RWPE2 (cell line): ENCODE measurements around the gene ARID3A.

Experiments
- ATAC-seq: fragments of 200-7000 bp; cut with Tn5 transposase; 3 replicates; pipeline ENCODE4 v1.9.1; 2021; ENCODE audit warnings: low read depth
- DNase-seq: peaks from one replicate; pipeline ENCODE4 v3.0.0-alpha.2; 2020; ENCODE audit warnings: low spot score
- H3K27ac ChIP-seq: fragments of 450-650 bp; 2 replicates; pipeline ENCODE4 v1.5.1; 2017; ENCODE audit warnings: mild to moderate bottlenecking; ENCODE audit not compliant: poor library complexity, severe bottlenecking
- H3K27me3 ChIP-seq: fragments of 250-450 bp; sonication (Bioruptor Pico); 2 replicates; pipeline ENCODE4 v1.5.1; 2021; ENCODE audit warnings: mild to moderate bottlenecking, moderate library complexity; ENCODE audit not compliant: insufficient read depth, poor library complexity, severe bottlenecking
- H3K36me3 ChIP-seq: fragments of 250-450 bp; sonication (Bioruptor Pico); 2 replicates; pipeline ENCODE4 v1.5.1; 2020; ENCODE audit warnings: low read depth, mild to moderate bottlenecking, moderate library complexity
- H3K4me1 ChIP-seq: fragments of 250-450 bp; sonication (Bioruptor Pico); 2 replicates; pipeline ENCODE4 v1.5.1; 2021; ENCODE audit warnings: mild to moderate bottlenecking, moderate library complexity; ENCODE audit not compliant: insufficient read depth, poor library complexity, severe bottlenecking
- H3K4me3 ChIP-seq: fragments of 250-450 bp; sonication (Bioruptor Pico); 2 replicates; pipeline ENCODE4 v1.5.1; 2021; ENCODE audit warnings: mild to moderate bottlenecking, moderate library complexity; ENCODE audit not compliant: severe bottlenecking
- H3K9me3 ChIP-seq: fragments of 250-450 bp; sonication (Bioruptor Pico); 2 replicates; pipeline ENCODE4 v1.5.1; 2021; ENCODE audit warnings: mild to moderate bottlenecking, moderate library complexity; ENCODE audit not compliant: severe bottlenecking
- CTCF ChIP-seq: fragments of 450-650 bp; IDR thresholded peaks from one replicate; pipeline ENCODE4 v1.5.1; 2017; ENCODE audit warnings: mild to moderate bottlenecking, moderate library complexity; ENCODE audit not compliant: poor library complexity, severe bottlenecking

The ARID3A gene

GRCh38 chr19:919199-920050, 6.4 kb upstream of the ARID3A start:
- ATAC-seq (peak; percentile 58), DNase-seq (peak; percentile 57)
- H3K36me3 ChIP-seq: no peaks in the 10 kb centered on the region
- no peaks in the 10 kb centered on the region for H3K4me1 ChIP-seq
- H3K27me3 ChIP-seq: peaks cover 40% of the 10 kb centered on the region
- TF ChIP-seq CTCF: no peak
- no peaks in the 10 kb centered on the region for H3K9me3 ChIP-seq
- no peak overlapping the region for H3K4me3 ChIP-seq
- no peak overlapping the region for H3K27ac ChIP-seq

GRCh38 chr19:920051-920864, 5.6 kb upstream of the ARID3A start:
- Histone ChIP-seq H3K27ac (no peak overlapping the region), H3K4me3 (no peak overlapping the region), H3K9me3 (no peaks in the 10 kb centered on the region), H3K36me3 (no peaks in the 10 kb centered on the region), H3K4me1 (no peaks in the 10 kb centered on the region), H3K27me3 (peaks cover 40% of the 10 kb centered on the region)
- peak; percentile 59 for DNase-seq
- peak; percentile 23; the same call in 2 of the 3 replicates for ATAC-seq
- no peak for TF ChIP-seq CTCF

GRCh38 chr19:924553-925086, 1.2 kb upstream of the ARID3A start:
- ATAC-seq (no peak), DNase-seq (no peak)
- Histone ChIP-seq H3K27ac (peak overlapping the region; percentile 70), H3K4me1 (no peaks in the 10 kb centered on the region), H3K27me3 (peaks cover 17% of the 10 kb centered on the region), H3K4me3 (peak overlapping the region; percentile 81), H3K9me3 (no peaks in the 10 kb centered on the region), H3K36me3 (no peaks in the 10 kb centered on the region)
- TF ChIP-seq CTCF: no peak

- H3K9me3 ChIP-seq: no peaks in the 10 kb centered on the region
- peaks cover 12% of the 10 kb centered on the region for H3K27me3 ChIP-seq
- DNase-seq (peak; percentile 54), ATAC-seq (peak; percentile 38)
- H3K36me3 ChIP-seq: no peaks in the 10 kb centered on the region
- no peaks in the 10 kb centered on the region for H3K4me1 ChIP-seq
- H3K27ac ChIP-seq: peak overlapping the region; percentile 70
- peak overlapping the region; percentile 81 for H3K4me3 ChIP-seq
- TF ChIP-seq CTCF: no peak
These were observed 729 bp upstream of the ARID3A start for GRCh38 chr19:925087-925525.
